Measurements from ENCODE around the gene TEAD3. TPM values are rescaled to one million over a fixed set of nuclear protein-coding genes. Genes with fewer than 3 reads are reported as not detected.

TEAD3 gene
- total and polyA plus RNA-seq, 10 of the 15 experiments (the other 5 are each of a cell fraction or from before 2014, with no cell fraction given), result 0.02 to 0.28 (median 0.18) TPM; not detected in 5

- no peaks in the 10 kb centered on the region for H3K36me3 ChIP-seq (ENCODE audit: control insufficient read depth in 2 of 2, insufficient read depth in 2 of 2, low read length in 1 of 2)
- in situ Hi-C loops (cut with MboI) (no loop called here), intact Hi-C loops (cut with micrococcal nuclease; ENCODE audit: unreplicated experiment) (no loop called here)
- H4K20me1 ChIP-seq (ENCODE audit: control insufficient read depth, insufficient read depth), result no peaks in the 10 kb centered on the region
- no peak overlapping the region for H3K4me3 ChIP-seq
- RAD21 ChIA-PET (ENCODE audit: unreplicated experiment), result no interaction called here
- ATAC-seq (no peak), DNase-seq (ENCODE audit: low read depth, low spot score) (no peak), FAIRE-seq (no peak)
- WGBS (ENCODE audit: insufficient coverage, insufficient replicate concordance, low lambda C conversion rate, missing lambda C conversion rate), result 29% methylated on average over 4 of the region's 4 CpGs
- SMC1A ChIA-PET (ENCODE audit: uncharacterized antibody, unreplicated experiment), result no interaction called here
- CTCF ChIA-PET, result interaction anchor here (1.2 kb wide), 1 partner anchor 9 kb away, joined by 6 read pairs; no protein-coding TSS in a partner anchor
- BruUV-seq (replicated peaks), result no TSS peak
- no peak overlapping the region for H3K27ac ChIP-seq (ENCODE audit: control insufficient read depth, insufficient read depth)
- no peak overlapping the region for H3K4me2 ChIP-seq (ENCODE audit: control insufficient read depth, insufficient read depth)
- no peak overlapping the region for H3K9ac ChIP-seq (ENCODE audit: control insufficient read depth, insufficient read depth, low read length)
- H3K27me3 ChIP-seq (replicated peaks in 1 of 2; ENCODE audit: control insufficient read depth in 2 of 2, insufficient read depth in 2 of 2, low read length in 1 of 2), result 0 out of 4 replicates have a peak, but pooled peaks cover 0 to 2% of the 10 kb centered on the region in 2 experiments
- H3K9me3 ChIP-seq (replicated peaks; ENCODE audit: control insufficient read depth, insufficient read depth, low read length), result no peaks in the 10 kb centered on the region
- POLR2A ChIA-PET, result no interaction called here
- no peaks in the 10 kb centered on the region for H3K79me2 ChIP-seq (ENCODE audit: control insufficient read depth, insufficient read depth, low read length)
- H3K4me1 ChIP-seq (ENCODE audit: control insufficient read depth, insufficient read depth, low read length), result peaks cover under 1% of the 10 kb centered on the region; the same call in 1 of the 2 replicates
- TF ChIP-seq NBN (IDR thresholded peaks at IDR 0.05), result no peak
- TF ChIP-seq NRF1 (conservative IDR thresholded peaks at IDR 0.05; ENCODE audit: low read depth, low read length), result no peak
- H2AFZ ChIP-seq (ENCODE audit: control insufficient read depth, low read depth, low read length), result no peak overlapping the region
Observed at GRCh38 chr6:35514587-35514986, 17.7 kb upstream of the TEAD3 start.

GRCh38 chr6:35512740-35513139 is 15.9 kb upstream of the TEAD3 start, which contains the start of gene TULP1:
Gene TULP1 (minus strand): TSS chr6:35512896. CDS start chr6:35512858, 38 bp downstream.
- no TSS peak for BruUV-seq (replicated peaks)
- RAD21 ChIA-PET (ENCODE audit: unreplicated experiment), result no interaction called here
- FAIRE-seq (no peak), ATAC-seq (no peak), DNase-seq (ENCODE audit: low read depth, low spot score) (no peak)
- peaks cover 2 to 6% of the 10 kb centered on the region in 2 experiments; a peak in 1 of 4 replicates for H3K27me3 ChIP-seq (replicated peaks in 1 of 2; ENCODE audit: control insufficient read depth in 2 of 2, insufficient read depth in 2 of 2, low read length in 1 of 2)
- no peak within 1 kb of the TSS for H3K9ac ChIP-seq (ENCODE audit: control insufficient read depth, insufficient read depth, low read length)
- no peak within 1 kb of the TSS for H3K27ac ChIP-seq (ENCODE audit: control insufficient read depth, insufficient read depth)
- H3K4me2 ChIP-seq (ENCODE audit: control insufficient read depth, insufficient read depth), result no peak within 1 kb of the TSS
- WGBS (ENCODE audit: insufficient coverage, insufficient replicate concordance, low lambda C conversion rate, missing lambda C conversion rate), result 49% methylated on average over 10 of the region's 10 CpGs
- in situ Hi-C loops (cut with MboI) (no loop called here), intact Hi-C loops (cut with micrococcal nuclease; ENCODE audit: unreplicated experiment) (no loop called here)
- H4K20me1 ChIP-seq (ENCODE audit: control insufficient read depth, insufficient read depth), result no peaks in the 10 kb centered on the region
- POLR2A ChIA-PET, result no interaction called here
- no peak within 1 kb of the TSS for H2AFZ ChIP-seq (ENCODE audit: control insufficient read depth, low read depth, low read length)
- CTCF ChIA-PET, result no interaction called here
- peaks cover 6% of the 10 kb centered on the region; the same call in 1 of the 2 replicates for H3K4me1 ChIP-seq (ENCODE audit: control insufficient read depth, insufficient read depth, low read length)
- no peaks in the 10 kb centered on the region for H3K79me2 ChIP-seq (ENCODE audit: control insufficient read depth, insufficient read depth, low read length)
- SMC1A ChIA-PET (ENCODE audit: uncharacterized antibody, unreplicated experiment), result no interaction called here
- no peak for TF ChIP-seq ZBTB11 (CRISPR knock-in tag; IDR thresholded peaks at IDR 0.05)
- TF ChIP-seq SIX5 (IDR thresholded peaks at IDR 0.05; ENCODE audit: low read depth, low read length, severe bottlenecking), result no peak
- TF ChIP-seq POU2F2 (IDR thresholded peaks at IDR 0.05; ENCODE audit: borderline replicate concordance, low read depth, low read length), result no peak
- TF ChIP-seq CREB1 (IDR thresholded peaks at IDR 0.05; ENCODE audit: low read depth), result no peak
- TF ChIP-seq E2F8 (IDR thresholded peaks at IDR 0.05; ENCODE audit: low read depth, partially characterized antibody), result no peak
- no peak for TF ChIP-seq YBX1 (IDR thresholded peaks at IDR 0.05)
- no peak for TF ChIP-seq MAX (IDR thresholded peaks at IDR 0.05; ENCODE audit: low read depth, low read length)
- TF ChIP-seq ZNF217 (IDR thresholded peaks at IDR 0.05), result no peak
- no peaks in the 10 kb centered on the region for H3K36me3 ChIP-seq (ENCODE audit: control insufficient read depth in 2 of 2, insufficient read depth in 2 of 2, low read length in 1 of 2)
- H3K4me3 ChIP-seq, result no peak within 1 kb of the TSS
- H3K9me3 ChIP-seq (replicated peaks; ENCODE audit: control insufficient read depth, insufficient read depth, low read length), result no peaks in the 10 kb centered on the region

Measured in GM12878 (cell line).